Parathyroid adenoma (tissue), 2 donors: Measurements from ENCODE around the gene SMCO2.

Source experiments
- H2AFZ ChIP-seq: fragments of 300-600 bp; sonication (generic); one replicate; pipeline ENCODE4 v1.7.0; 2017; ENCODE audit warnings: antibody characterized with exemption, mild to moderate bottlenecking
- H3K27ac ChIP-seq: fragments of 300-600 bp; sonication (generic); one replicate; pipeline ENCODE4 v1.7.0; 2017
- H3K27me3 ChIP-seq: fragments of 300-600 bp; sonication (generic); one replicate; pipeline ENCODE4 v1.7.0; 2017; ENCODE audit warnings: low read length; ENCODE audit not compliant: control insufficient read depth, insufficient read depth
- H3K36me3 ChIP-seq: fragments of 300-600 bp; sonication (generic); one replicate; pipeline ENCODE4 v1.7.0; 2017; ENCODE audit warnings: low read length; ENCODE audit not compliant: control insufficient read depth, insufficient read depth
- H3K4me1 ChIP-seq: fragments of 300-600 bp; sonication (generic); one replicate; pipeline ENCODE4 v1.7.0; 2017; ENCODE audit warnings: control low read depth
- H3K4me2 ChIP-seq: fragments of 300-600 bp; sonication (generic); one replicate; pipeline ENCODE4 v1.7.0; 2017; ENCODE audit warnings: low read length
- H3K4me3 ChIP-seq: fragments of 300-600 bp; sonication (generic); one replicate; pipeline ENCODE4 v1.7.0; 2017; ENCODE audit warnings: low read depth, low read length
- H3K79me2 ChIP-seq: fragments of 300-600 bp; sonication (generic); one replicate; pipeline ENCODE4 v1.7.0; 2017; ENCODE audit warnings: control low read depth
- H3K9ac ChIP-seq: fragments of 300-600 bp; sonication (generic); one replicate; pipeline ENCODE4 v1.7.0; 2017; ENCODE audit warnings: mild to moderate bottlenecking
- H3K9me3 ChIP-seq: fragments of 300-600 bp; sonication (generic); one replicate; pipeline ENCODE4 v1.7.0; 2017; ENCODE audit warnings: low read length; ENCODE audit not compliant: control insufficient read depth
- CTCF ChIP-seq: fragments of 300-600 bp; sonication (generic); IDR thresholded peaks from one replicate; pipeline ENCODE4 v1.7.0; 2017; ENCODE audit warnings: antibody characterized with exemption, mild to moderate bottlenecking
- donor health status: primary hyperparathyroidism.

SMCO2 gene

GRCh38 chr12:27488479-27488878 is 41.9 kb downstream of the SMCO2 start:
- TF ChIP-seq CTCF = no peak
- Histone ChIP-seq H3K4me1 (no peaks in the 10 kb centered on the region), H3K36me3 (no peaks in the 10 kb centered on the region), H3K27me3 (no peaks in the 10 kb centered on the region), H3K4me2 (no peak overlapping the region), H2AFZ (no peak overlapping the region), H3K9ac (no peak overlapping the region), H3K4me3 (no peak overlapping the region), H3K9me3 (no peaks in the 10 kb centered on the region), H3K79me2 (no peaks in the 10 kb centered on the region), H3K27ac (no peak overlapping the region)

GRCh38 chr12:27491226-27491625 is 44.7 kb downstream of the SMCO2 start:
- H3K9ac ChIP-seq = no peak overlapping the region
- H3K27me3 ChIP-seq = no peaks in the 10 kb centered on the region
- H3K4me1 ChIP-seq = no peaks in the 10 kb centered on the region
- H3K4me2 ChIP-seq = no peak overlapping the region
- H3K9me3 ChIP-seq = no peaks in the 10 kb centered on the region
- no peak overlapping the region for H3K4me3 ChIP-seq
- H3K79me2 ChIP-seq = no peaks in the 10 kb centered on the region
- H3K27ac ChIP-seq = no peak overlapping the region
- H2AFZ ChIP-seq = no peak overlapping the region
- H3K36me3 ChIP-seq = no peaks in the 10 kb centered on the region
- TF ChIP-seq CTCF = no peak

- no peaks in the 10 kb centered on the region for H3K36me3 ChIP-seq
- H3K4me2 ChIP-seq = no peak overlapping the region
- H3K27me3 ChIP-seq = no peaks in the 10 kb centered on the region
- no peak overlapping the region for H2AFZ ChIP-seq
- no peak overlapping the region for H3K27ac ChIP-seq
- no peak overlapping the region for H3K9ac ChIP-seq
- H3K79me2 ChIP-seq = no peaks in the 10 kb centered on the region
- no peaks in the 10 kb centered on the region for H3K9me3 ChIP-seq
- no peaks in the 10 kb centered on the region for H3K4me1 ChIP-seq
- no peak for TF ChIP-seq CTCF
- H3K4me3 ChIP-seq = no peak overlapping the region
These were observed 46.9 kb downstream of the SMCO2 start for GRCh38 chr12:27493260-27493940.

GRCh38 chr12:27497446-27497845 is 50.9 kb downstream of the SMCO2 start:
- H3K27me3 ChIP-seq = no peaks in the 10 kb centered on the region
- H2AFZ ChIP-seq = no peak overlapping the region
- no peak overlapping the region for H3K4me2 ChIP-seq
- H3K4me3 ChIP-seq = no peak overlapping the region
- no peaks in the 10 kb centered on the region for H3K4me1 ChIP-seq
- no peaks in the 10 kb centered on the region for H3K79me2 ChIP-seq
- H3K9ac ChIP-seq = no peak overlapping the region
- no peaks in the 10 kb centered on the region for H3K36me3 ChIP-seq
- no peak for TF ChIP-seq CTCF
- H3K9me3 ChIP-seq = no peaks in the 10 kb centered on the region
- no peak overlapping the region for H3K27ac ChIP-seq

GRCh38 chr12:27498149-27498548 is 51.6 kb downstream of the SMCO2 start:
- no peaks in the 10 kb centered on the region for H3K27me3 ChIP-seq

More at GRCh38 chr12:27498149-27498548, 51.6 kb downstream of the SMCO2 start:
- no peak overlapping the region for H3K9ac ChIP-seq
- H3K4me3 ChIP-seq = no peak overlapping the region
- H3K4me1 ChIP-seq = no peaks in the 10 kb centered on the region
- H3K4me2 ChIP-seq = no peak overlapping the region
- H3K79me2 ChIP-seq = no peaks in the 10 kb centered on the region
- no peak overlapping the region for H2AFZ ChIP-seq
- no peak overlapping the region for H3K27ac ChIP-seq
- H3K9me3 ChIP-seq = no peaks in the 10 kb centered on the region
- no peak for TF ChIP-seq CTCF
- no peaks in the 10 kb centered on the region for H3K36me3 ChIP-seq
